Measurements from ENCODE around the gene GPSM1.

GPSM1 gene

DNA sequence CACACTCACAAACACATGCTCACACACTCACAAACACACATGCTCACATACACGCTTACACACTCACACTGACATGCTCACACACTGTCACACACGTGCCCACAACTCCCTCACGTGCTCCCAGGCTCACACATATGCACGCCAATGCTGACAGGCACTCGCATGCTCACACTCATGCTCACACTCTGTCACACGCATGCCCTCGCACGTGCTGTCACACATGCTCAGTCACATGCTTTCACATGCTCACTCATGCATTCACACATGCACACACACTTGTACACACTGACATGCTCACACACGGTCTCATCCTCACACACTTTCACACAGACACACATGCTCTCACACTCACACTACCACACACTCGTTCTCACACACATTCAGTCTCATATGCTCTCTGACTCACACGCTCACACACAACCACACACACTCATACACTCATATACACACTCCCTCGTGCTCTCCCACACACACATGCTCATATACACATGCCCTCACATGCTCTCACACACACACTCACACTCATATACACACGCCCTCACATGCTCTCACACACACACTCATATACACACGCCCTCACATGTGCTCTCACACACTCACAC is 33.8 kb upstream of the GPSM1 start:
- H3K9me3 ChIP-seq (ENCODE audit: insufficient read depth, low read length) = no peaks in the 10 kb centered on the region
- H3K4me2 ChIP-seq (ENCODE audit: low read length) = no peak overlapping the region
- H3K4me3 ChIP-seq (ENCODE audit: low read length) = no peak overlapping the region
- H3K4me1 ChIP-seq (ENCODE audit: low read length) = peaks cover 13% of the 10 kb centered on the region
- H3K27me3 ChIP-seq (ENCODE audit: low read depth, low read length) = peaks cover 3% of the 10 kb centered on the region; the same call in 1 of the 2 replicates
- no peaks in the 10 kb centered on the region for H4K20me1 ChIP-seq (ENCODE audit: insufficient read depth, low read length)
- no peak overlapping the region for H3K9ac ChIP-seq (ENCODE audit: low read length)
- TF ChIP-seq EZH2phosphoT487 (IDR thresholded peaks at IDR 0.05; ENCODE audit: low read depth) = no peak
- no peak for TF ChIP-seq CTCF (IDR thresholded peaks at IDR 0.05; ENCODE audit: low read depth, low read length)
- H2AFZ ChIP-seq (ENCODE audit: low read depth, low read length) = no peak overlapping the region
- H3K36me3 ChIP-seq (replicated peaks; ENCODE audit: low read depth, low read length) = no peaks in the 10 kb centered on the region
- no peak overlapping the region for H3K27ac ChIP-seq (ENCODE audit: low read length)
- H3K79me2 ChIP-seq (ENCODE audit: low read length) = no peaks in the 10 kb centered on the region

GRCh38 chr9:136294437-136294836 is 32.9 kb upstream of the GPSM1 start:
- Histone ChIP-seq H3K4me2 (ENCODE audit: low read length) (no peak overlapping the region), H2AFZ (ENCODE audit: low read depth, low read length) (no peak overlapping the region), H3K4me3 (ENCODE audit: low read length) (no peak overlapping the region), H4K20me1 (ENCODE audit: insufficient read depth, low read length) (no peaks in the 10 kb centered on the region), H3K4me1 (ENCODE audit: low read length) (peaks cover 8% of the 10 kb centered on the region), H3K36me3 (replicated peaks; ENCODE audit: low read depth, low read length) (no peaks in the 10 kb centered on the region), H3K27me3 (ENCODE audit: low read depth, low read length) (peaks cover 3% of the 10 kb centered on the region; the same call in 1 of the 2 replicates), H3K79me2 (ENCODE audit: low read length) (no peaks in the 10 kb centered on the region), H3K27ac (ENCODE audit: low read length) (no peak overlapping the region), H3K9ac (ENCODE audit: low read length) (no peak overlapping the region), H3K9me3 (ENCODE audit: insufficient read depth, low read length) (no peaks in the 10 kb centered on the region)
- no peak for TF ChIP-seq EZH2phosphoT487 (IDR thresholded peaks at IDR 0.05; ENCODE audit: low read depth)
- TF ChIP-seq CTCF (IDR thresholded peaks at IDR 0.05; ENCODE audit: low read depth, low read length) = no peak

GRCh38 chr9:136295055-136295454 is 32.3 kb upstream of the GPSM1 start:
- H3K36me3 ChIP-seq (replicated peaks; ENCODE audit: low read depth, low read length) = no peaks in the 10 kb centered on the region
- TF ChIP-seq CTCF (IDR thresholded peaks at IDR 0.05; ENCODE audit: low read depth, low read length) (no peak), EZH2phosphoT487 (IDR thresholded peaks at IDR 0.05; ENCODE audit: low read depth) (no peak)
- peaks cover 3% of the 10 kb centered on the region; the same call in 1 of the 2 replicates for H3K27me3 ChIP-seq (ENCODE audit: low read depth, low read length)
- H3K9ac ChIP-seq (ENCODE audit: low read length) = no peak overlapping the region
- no peaks in the 10 kb centered on the region for H4K20me1 ChIP-seq (ENCODE audit: insufficient read depth, low read length)
- no peak overlapping the region for H2AFZ ChIP-seq (ENCODE audit: low read depth, low read length)
- no peaks in the 10 kb centered on the region for H3K79me2 ChIP-seq (ENCODE audit: low read length)
- no peaks in the 10 kb centered on the region for H3K9me3 ChIP-seq (ENCODE audit: insufficient read depth, low read length)
- H3K4me3 ChIP-seq (ENCODE audit: low read length) = no peak overlapping the region
- no peak overlapping the region for H3K4me2 ChIP-seq (ENCODE audit: low read length)
- no peak overlapping the region for H3K27ac ChIP-seq (ENCODE audit: low read length)
- peaks cover 8% of the 10 kb centered on the region for H3K4me1 ChIP-seq (ENCODE audit: low read length)

DNA sequence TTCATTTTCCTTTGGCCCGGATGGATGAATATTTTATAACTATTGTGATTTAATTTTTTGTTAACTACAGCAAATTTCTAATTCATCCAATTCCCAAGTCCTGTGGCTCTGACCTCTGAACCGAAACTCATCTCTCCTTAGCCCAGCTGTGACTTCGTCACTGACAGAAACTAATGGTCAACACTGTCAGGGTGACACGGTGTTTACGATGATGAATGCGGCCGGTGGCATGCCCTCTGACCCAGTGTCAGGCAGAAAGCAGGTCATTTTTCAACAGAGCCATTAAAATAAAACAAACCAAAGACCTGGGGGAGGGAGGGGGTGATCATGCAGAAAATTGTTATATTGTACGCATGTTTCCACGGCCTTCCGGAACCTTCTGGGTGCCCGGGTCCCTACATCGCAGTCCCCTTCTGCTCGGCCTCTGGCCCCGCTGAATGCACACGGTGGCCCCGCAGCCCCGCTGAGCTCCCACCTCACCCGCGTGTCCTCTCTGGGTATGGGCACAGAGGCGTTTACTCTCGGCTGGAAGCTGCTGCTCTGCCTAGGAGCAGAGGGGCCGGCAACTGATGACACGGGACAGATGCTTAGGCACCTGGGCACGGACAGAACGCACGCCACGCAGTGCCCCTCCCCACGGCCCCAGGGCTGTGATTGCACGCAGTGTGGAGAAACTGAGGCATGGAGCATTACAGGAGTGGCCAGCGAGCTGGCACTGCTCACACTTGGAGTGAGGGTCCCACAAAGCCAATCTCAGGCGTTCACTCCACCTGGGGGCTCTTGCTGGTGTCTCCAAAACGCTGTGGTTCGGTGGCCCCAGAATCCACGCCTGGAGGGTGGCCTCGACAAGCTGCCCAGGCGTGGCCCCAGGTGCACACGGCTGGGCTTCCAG is 31.6 kb upstream of the GPSM1 start:
- no peak overlapping the region for H3K9ac ChIP-seq (ENCODE audit: low read length)
- H3K4me3 ChIP-seq (ENCODE audit: low read length) = no peak overlapping the region
- H3K4me1 ChIP-seq (ENCODE audit: low read length) = peaks cover 8% of the 10 kb centered on the region
- H3K27me3 ChIP-seq (ENCODE audit: low read depth, low read length) = peaks cover 3% of the 10 kb centered on the region; the same call in 1 of the 2 replicates
- no peaks in the 10 kb centered on the region for H3K9me3 ChIP-seq (ENCODE audit: insufficient read depth, low read length)
- H3K79me2 ChIP-seq (ENCODE audit: low read length) = no peaks in the 10 kb centered on the region
- H3K27ac ChIP-seq (ENCODE audit: low read length) = no peak overlapping the region
- no peak overlapping the region for H2AFZ ChIP-seq (ENCODE audit: low read depth, low read length)
- H3K36me3 ChIP-seq (replicated peaks; ENCODE audit: low read depth, low read length) = no peaks in the 10 kb centered on the region
- TF ChIP-seq EZH2phosphoT487 (IDR thresholded peaks at IDR 0.05; ENCODE audit: low read depth) (no peak), CTCF (IDR thresholded peaks at IDR 0.05; ENCODE audit: low read depth, low read length) (no peak)
- H4K20me1 ChIP-seq (ENCODE audit: insufficient read depth, low read length) = no peaks in the 10 kb centered on the region
- H3K4me2 ChIP-seq (ENCODE audit: low read length) = no peak overlapping the region
